WTC11 (cell line): ENCODE data around the gene ADIPOR2.

Source experiments
- CTCF ChIP-seq: fragments of 200-600 bp; IDR thresholded peaks from 2 replicates; pipeline ENCODE4 v1.8.0; 2022; ENCODE audit warnings: antibody characterized with exemption
- TEAD4 ChIP-seq: sonication (generic); formaldehyde crosslinking; IDR thresholded peaks from 2 replicates; pipeline ENCODE4 v1.8.0; 2022; ENCODE audit warnings: mild to moderate bottlenecking, missing genetic modification reagents
- USF2 ChIP-seq: sonication (generic); formaldehyde crosslinking; IDR thresholded peaks from 2 replicates; pipeline ENCODE4 v1.8.1; 2023; ENCODE audit warnings: mild to moderate bottlenecking, missing genetic modification reagents, moderate library complexity

DNA sequence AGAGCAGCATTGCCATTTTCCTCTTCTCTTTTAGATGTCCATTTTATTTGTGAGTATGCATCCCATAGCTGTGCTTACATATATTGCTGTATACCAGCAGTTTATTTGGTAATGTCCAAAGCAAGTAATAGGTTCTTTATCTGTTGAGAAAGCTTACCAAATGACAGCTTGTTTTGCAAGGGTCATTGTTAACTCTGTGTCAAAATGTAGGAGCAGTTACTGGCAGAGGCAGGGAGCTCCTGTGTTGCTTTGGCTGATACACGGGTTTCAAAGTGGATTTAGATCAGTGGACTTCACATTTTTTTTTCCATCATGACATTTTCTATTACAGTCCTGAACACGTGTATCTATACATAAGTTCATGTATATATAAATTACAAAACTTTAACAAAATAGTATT lies 91.3 kb downstream of the ADIPOR2 start:
- TF ChIP-seq USF2 (CRISPR knock-in tag) (no peak), CTCF (no peak), TEAD4 (CRISPR knock-in tag) (no peak)
